Loucy (cell line): ENCODE measurements around the gene C12orf75.
"Not testable (repeated sequence)": the region's sequence is repeated elsewhere in the genome, so short reads cannot be mapped to it uniquely, and the experiment has no call there.

Experiments used
- H2AFZ ChIP-seq: fragments of 200-600 bp; sonication (generic); 2 replicates; pipeline ENCODE4 v1.6.0; 2016; ENCODE audit warnings: antibody characterized with exemption, mild to moderate bottlenecking, low read length, moderate library complexity
- H3F3A ChIP-seq: fragments of 200-600 bp; 2 replicates; pipeline ENCODE4 v1.6.0; 2016; ENCODE audit warnings: antibody characterized with exemption, low read depth, mild to moderate bottlenecking
- H3K27me3 ChIP-seq: fragments of 200-600 bp; sonication (generic); 2 replicates; pipeline ENCODE4 v1.6.1; 2014; ENCODE audit warnings: low read length, mild to moderate bottlenecking; ENCODE audit not compliant: insufficient read depth, poor library complexity, severe bottlenecking
- H3K36me3 ChIP-seq: fragments of 200-600 bp; sonication (generic); 2 replicates; pipeline ENCODE4 v1.6.1; 2016; ENCODE audit warnings: low read length; ENCODE audit not compliant: insufficient read depth
- H3K4me1 ChIP-seq: fragments of 200-600 bp; sonication (generic); 2 replicates; pipeline ENCODE4 v1.5.1; 2014; ENCODE audit warnings: low read length, mild to moderate bottlenecking; ENCODE audit not compliant: insufficient read depth, poor library complexity, severe bottlenecking
- H3K4me2 ChIP-seq: fragments of 200-600 bp; sonication (generic); 2 replicates; pipeline ENCODE4 v1.6.0; 2014; ENCODE audit warnings: antibody characterized with exemption, low read length, low read depth, mild to moderate bottlenecking; ENCODE audit not compliant: poor library complexity, severe bottlenecking
- H3K4me3 ChIP-seq: fragments of 200-600 bp; sonication (generic); 2 replicates; pipeline ENCODE4 v1.5.1; 2014; ENCODE audit warnings: low read length, mild to moderate bottlenecking, mixed read lengths; ENCODE audit not compliant: poor library complexity, severe bottlenecking
- H3K79me2 ChIP-seq: fragments of 200-600 bp; sonication (generic); 2 replicates; pipeline ENCODE4 v1.6.1; 2014; ENCODE audit warnings: low read length; ENCODE audit not compliant: insufficient read depth
- H3K9ac ChIP-seq: fragments of 200-600 bp; sonication (generic); 2 replicates; pipeline ENCODE4 v1.6.0; 2014; ENCODE audit warnings: mild to moderate bottlenecking, low read depth, low read length, moderate library complexity; ENCODE audit not compliant: poor library complexity, severe bottlenecking
- H3K9me2 ChIP-seq: fragments of 200-600 bp; sonication (generic); replicated peaks from 2 replicates; pipeline ENCODE4 v1.6.1; 2016; ENCODE audit warnings: low read depth, low read length, mixed read lengths
- H3K9me3 ChIP-seq: fragments of 200-600 bp; sonication (generic); 2 replicates; pipeline ENCODE4 v1.6.1; 2014; ENCODE audit warnings: mild to moderate bottlenecking, antibody characterized with exemption, low read length, low read depth; ENCODE audit not compliant: insufficient read depth
- H4K20me1 ChIP-seq: fragments of 200-600 bp; sonication (generic); 2 replicates; pipeline ENCODE4 v1.6.0; 2014; ENCODE audit warnings: antibody characterized with exemption, low read length, mild to moderate bottlenecking; ENCODE audit not compliant: insufficient read depth, poor library complexity, severe bottlenecking
- EZH2phosphoT487 ChIP-seq: fragments of 200-600 bp; IDR thresholded peaks from 2 replicates; pipeline ENCODE4 v1.6.1; 2018; ENCODE audit warnings: antibody characterized with exemption, mild to moderate bottlenecking, moderate library complexity, borderline replicate concordance
- TF ChIP-seq, protein P1 (sequence below): fragments of 200-600 bp; sonication (generic); conservative IDR thresholded peaks from 2 replicates; pipeline ENCODE4 v1.5.1; 2014; ENCODE audit warnings: mild to moderate bottlenecking, antibody characterized with exemption, low read length

C12orf75 gene

GRCh38 chr12:105401198-105401597, 70.7 kb downstream of the C12orf75 start:
- no peak for TF ChIP-seq EZH2phosphoT487
- TF ChIP-seq, protein P1, sequence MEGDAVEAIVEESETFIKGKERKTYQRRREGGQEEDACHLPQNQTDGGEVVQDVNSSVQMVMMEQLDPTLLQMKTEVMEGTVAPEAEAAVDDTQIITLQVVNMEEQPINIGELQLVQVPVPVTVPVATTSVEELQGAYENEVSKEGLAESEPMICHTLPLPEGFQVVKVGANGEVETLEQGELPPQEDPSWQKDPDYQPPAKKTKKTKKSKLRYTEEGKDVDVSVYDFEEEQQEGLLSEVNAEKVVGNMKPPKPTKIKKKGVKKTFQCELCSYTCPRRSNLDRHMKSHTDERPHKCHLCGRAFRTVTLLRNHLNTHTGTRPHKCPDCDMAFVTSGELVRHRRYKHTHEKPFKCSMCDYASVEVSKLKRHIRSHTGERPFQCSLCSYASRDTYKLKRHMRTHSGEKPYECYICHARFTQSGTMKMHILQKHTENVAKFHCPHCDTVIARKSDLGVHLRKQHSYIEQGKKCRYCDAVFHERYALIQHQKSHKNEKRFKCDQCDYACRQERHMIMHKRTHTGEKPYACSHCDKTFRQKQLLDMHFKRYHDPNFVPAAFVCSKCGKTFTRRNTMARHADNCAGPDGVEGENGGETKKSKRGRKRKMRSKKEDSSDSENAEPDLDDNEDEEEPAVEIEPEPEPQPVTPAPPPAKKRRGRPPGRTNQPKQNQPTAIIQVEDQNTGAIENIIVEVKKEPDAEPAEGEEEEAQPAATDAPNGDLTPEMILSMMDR = no peak
- peaks cover 6% of the 10 kb centered on the region for H3K4me1 ChIP-seq
- no peaks in the 10 kb centered on the region; the same call in 1 of the 2 replicates for H3K9me3 ChIP-seq
- no peak overlapping the region for H3K4me3 ChIP-seq
- H4K20me1 ChIP-seq = no peaks in the 10 kb centered on the region
- no peaks in the 10 kb centered on the region for H3K36me3 ChIP-seq
- no peaks in the 10 kb centered on the region for H3F3A ChIP-seq
- no peak overlapping the region for H2AFZ ChIP-seq
- no peaks in the 10 kb centered on the region for H3K9me2 ChIP-seq
- no peak overlapping the region for H3K4me2 ChIP-seq
- no peaks in the 10 kb centered on the region for H3K27me3 ChIP-seq
- H3K79me2 ChIP-seq = no peaks in the 10 kb centered on the region
- no peak overlapping the region for H3K9ac ChIP-seq

GRCh38 chr12:105402366-105402765, 71.9 kb downstream of the C12orf75 start:
- H4K20me1 ChIP-seq = no peaks in the 10 kb centered on the region
- H3K9me3 ChIP-seq = no peaks in the 10 kb centered on the region; the same call in 1 of the 2 replicates
- no peaks in the 10 kb centered on the region for H3K9me2 ChIP-seq
- no peaks in the 10 kb centered on the region for H3K79me2 ChIP-seq
- peaks cover 6% of the 10 kb centered on the region for H3K4me1 ChIP-seq
- H2AFZ ChIP-seq = no peak overlapping the region
- no peaks in the 10 kb centered on the region for H3K36me3 ChIP-seq
- H3K9ac ChIP-seq = no peak overlapping the region
- no peak overlapping the region for H3K4me3 ChIP-seq
- H3K4me2 ChIP-seq = no peak overlapping the region
- TF ChIP-seq, protein P1 = no peak
- TF ChIP-seq EZH2phosphoT487 = no peak
- no peaks in the 10 kb centered on the region for H3K27me3 ChIP-seq
- no peaks in the 10 kb centered on the region for H3F3A ChIP-seq

GRCh38 chr12:105403095-105403494, 72.6 kb downstream of the C12orf75 start:
- Histone ChIP-seq H3K9ac (no peak overlapping the region), H4K20me1 (no peaks in the 10 kb centered on the region), H3K27me3 (no peaks in the 10 kb centered on the region), H3K9me2 (no peaks in the 10 kb centered on the region), H3K4me2 (no peak overlapping the region), H3K4me1 (peaks cover 6% of the 10 kb centered on the region), H2AFZ (no peak overlapping the region), H3K4me3 (no peak overlapping the region), H3K36me3 (no peaks in the 10 kb centered on the region), H3K9me3 (no peaks in the 10 kb centered on the region; the same call in 1 of the 2 replicates), H3F3A (no peaks in the 10 kb centered on the region), H3K79me2 (no peaks in the 10 kb centered on the region)
- TF ChIP-seq EZH2phosphoT487 = no peak
- TF ChIP-seq, protein P1 = no peak

DNA sequence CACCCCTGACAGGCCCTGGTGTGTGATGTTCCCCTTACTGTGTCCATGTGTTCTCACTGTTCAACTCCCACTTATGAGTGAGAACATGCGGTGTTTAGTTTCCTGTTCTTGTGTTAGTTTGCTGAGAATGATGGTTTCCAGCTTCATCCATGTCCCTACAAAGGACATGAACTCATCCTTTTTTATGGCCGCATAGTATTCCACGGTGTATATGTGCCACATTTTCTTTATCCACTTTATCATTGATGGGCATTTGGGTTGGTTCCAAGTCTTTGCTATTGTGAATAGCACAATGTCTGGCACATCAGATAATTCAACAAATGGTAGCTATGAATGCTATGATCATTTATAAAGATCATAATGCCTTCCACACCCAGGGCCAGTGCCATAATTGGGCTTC, 73.6 kb downstream of the C12orf75 start:
- H4K20me1 ChIP-seq, H3K79me2 ChIP-seq, H3K9me3 ChIP-seq, H3F3A ChIP-seq, H2AFZ ChIP-seq, H3K4me3 ChIP-seq, H3K9me2 ChIP-seq, H3K4me2 ChIP-seq, H3K27me3 ChIP-seq, H3K9ac ChIP-seq, H3K36me3 ChIP-seq: not testable (repeated sequence)
- H3K4me1 ChIP-seq = peaks cover 12% of the 10 kb centered on the region
